Measurements from ENCODE around the gene LIMS3.
"Not testable (repeated sequence)": the region's sequence is repeated elsewhere in the genome, so short reads cannot be mapped to it uniquely, and the experiment has no call there.

The LIMS3 gene, protein sequence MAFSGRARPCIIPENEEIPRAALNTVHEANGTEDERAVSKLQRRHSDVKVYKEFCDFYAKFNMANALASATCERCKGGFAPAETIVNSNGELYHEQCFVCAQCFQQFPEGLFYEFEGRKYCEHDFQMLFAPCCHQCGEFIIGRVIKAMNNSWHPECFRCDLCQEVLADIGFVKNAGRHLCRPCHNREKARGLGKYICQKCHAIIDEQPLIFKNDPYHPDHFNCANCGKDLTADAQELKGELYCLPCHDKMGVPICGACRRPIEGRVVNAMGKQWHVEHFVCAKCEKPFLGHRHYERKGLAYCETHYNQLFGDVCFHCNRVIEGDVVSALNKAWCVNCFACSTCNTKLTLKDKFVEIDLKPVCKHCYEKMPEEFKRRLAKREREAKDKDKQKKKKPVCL

DNA sequence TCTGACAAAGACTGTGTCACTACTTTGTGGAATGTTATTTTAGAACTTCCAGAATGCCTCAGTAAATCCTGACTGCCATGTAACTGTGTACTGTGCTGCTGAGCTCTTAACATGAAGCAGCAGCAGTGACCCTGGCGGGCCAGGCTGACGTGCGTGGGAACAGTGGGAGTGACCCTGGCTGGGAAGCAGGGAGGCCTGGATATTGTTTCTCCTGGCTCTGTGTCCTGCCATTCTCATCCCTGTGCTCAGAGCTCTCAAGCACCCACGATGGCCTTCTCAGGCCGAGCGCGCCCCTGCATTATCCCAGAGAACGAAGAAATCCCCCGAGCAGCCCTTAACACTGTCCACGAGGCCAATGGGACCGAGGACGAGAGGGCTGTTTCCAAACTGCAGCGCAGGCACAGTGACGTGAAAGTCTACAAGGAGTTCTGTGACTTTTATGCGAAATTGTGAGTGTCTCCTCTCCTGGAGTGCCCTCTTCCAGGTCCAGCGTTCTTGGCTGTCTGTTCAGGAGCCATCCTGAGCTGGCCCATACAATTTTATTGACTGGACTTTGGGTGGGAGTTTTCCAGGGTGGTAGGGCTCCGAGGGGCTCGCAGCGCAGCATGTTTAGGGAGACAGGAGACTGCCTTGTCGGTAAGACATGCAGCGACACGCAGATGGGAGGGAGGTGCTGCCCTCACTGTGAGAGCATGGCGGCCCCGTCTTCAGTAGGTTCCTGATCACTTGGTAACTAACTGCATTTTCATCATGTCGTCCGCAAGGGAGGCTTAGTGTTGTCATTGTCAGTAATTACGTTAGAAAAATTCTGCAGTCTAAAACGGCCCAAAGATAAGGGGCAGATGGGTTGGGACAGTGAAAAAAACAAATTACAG is at the start of gene LIMS3:
TSS of gene LIMS3 (plus strand) at position 227 of the 875 bp plus-strand sequence. CDS start at position 268, 41 bp downstream.
- DNase-seq (ENCODE audit: low spot score), result not testable (repeated sequence)

DNA sequence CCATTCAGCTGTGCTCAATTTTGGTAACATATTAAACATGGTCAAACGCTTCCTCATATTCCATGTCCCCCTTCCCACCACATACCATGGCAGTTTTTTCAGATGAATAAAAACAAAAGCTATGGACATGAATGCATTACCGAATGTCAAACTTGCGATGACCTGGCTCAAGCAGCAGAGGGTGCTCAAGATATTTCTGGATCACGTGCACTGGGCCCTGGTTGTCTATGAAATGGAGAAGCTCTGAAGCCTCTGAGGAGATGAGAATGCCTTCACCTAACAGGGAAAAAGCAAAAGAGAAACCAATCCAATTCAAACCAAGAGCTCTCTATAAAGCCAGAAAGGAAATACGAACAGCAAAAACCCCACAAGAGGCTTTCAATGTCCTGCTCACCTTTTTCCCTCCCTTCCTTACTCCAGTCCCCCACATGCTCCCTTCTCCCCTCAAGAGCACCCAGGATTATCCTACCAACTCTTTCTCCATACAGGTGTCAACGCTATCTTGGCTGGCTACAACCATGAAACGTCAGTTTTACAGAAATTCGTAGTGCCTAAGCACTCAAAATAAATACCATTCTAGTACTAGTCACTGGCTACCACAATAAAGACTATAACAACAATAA is 27.2 kb upstream of the LIMS3 start:
- not testable (repeated sequence) for DNase-seq (ENCODE audit: low spot score)

DNA sequence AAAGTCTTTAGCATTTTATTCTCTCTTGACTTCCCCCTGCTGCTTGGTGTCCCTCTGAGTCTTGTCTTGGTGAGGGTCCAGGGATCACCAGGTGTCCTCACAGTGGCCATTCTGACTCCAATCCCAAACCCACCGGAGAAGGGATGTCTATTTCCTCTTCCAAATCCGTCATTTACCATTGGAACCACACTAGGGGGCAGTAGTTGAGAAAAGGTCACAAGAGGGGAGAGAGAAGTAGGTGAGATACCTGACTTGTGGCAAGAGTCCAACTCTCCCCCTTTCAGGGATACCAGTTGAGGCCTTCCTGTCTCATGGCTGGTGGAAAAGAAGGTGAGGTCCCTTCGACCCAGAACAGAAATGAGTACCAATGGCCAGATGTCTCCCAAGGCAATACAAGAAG is 21.9 kb upstream of the LIMS3 start:
- DNase-seq (ENCODE audit: low spot score), result not testable (repeated sequence)

DNA sequence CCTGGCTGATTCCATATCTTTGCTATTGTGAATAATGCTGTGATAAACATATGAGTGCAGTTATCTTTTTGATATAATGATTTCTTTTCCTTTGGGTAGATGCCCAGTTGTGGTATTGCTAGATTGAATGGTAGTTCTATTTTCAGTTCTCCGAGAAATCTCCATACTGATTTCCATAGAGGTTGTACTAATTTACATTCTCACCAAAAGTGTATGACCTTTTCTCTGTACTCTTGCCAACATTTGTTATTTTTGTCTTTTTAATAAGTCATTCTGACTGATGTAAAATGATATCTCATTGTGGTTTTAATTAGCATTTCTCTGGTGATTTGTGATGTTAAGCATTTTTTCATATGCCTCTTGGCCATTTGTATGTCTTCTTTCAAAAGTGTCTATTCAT is 16.4 kb upstream of the LIMS3 start:
- DNase-seq (ENCODE audit: low spot score), result not testable (repeated sequence)

DNA sequence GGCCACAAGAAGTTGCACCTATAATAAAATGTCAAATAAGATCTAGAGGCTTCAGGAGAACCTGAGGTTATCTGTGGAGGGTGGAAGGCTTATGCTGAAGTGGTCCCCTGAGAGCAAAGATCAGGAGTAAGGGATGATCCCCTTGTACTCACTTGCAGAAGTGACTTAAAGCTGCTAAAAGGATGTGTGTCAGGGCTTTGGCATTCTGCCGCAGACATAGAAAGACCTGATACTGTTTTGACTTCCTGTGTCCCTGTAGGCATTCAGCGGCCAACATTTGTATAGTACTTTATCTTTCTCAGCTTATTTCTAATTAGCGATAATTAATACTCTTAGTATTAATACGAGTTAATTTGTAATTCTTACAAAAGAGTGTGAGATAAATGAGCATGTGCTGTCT is 10.1 kb upstream of the LIMS3 start:
- not testable (repeated sequence) for DNase-seq (ENCODE audit: low spot score)

DNA sequence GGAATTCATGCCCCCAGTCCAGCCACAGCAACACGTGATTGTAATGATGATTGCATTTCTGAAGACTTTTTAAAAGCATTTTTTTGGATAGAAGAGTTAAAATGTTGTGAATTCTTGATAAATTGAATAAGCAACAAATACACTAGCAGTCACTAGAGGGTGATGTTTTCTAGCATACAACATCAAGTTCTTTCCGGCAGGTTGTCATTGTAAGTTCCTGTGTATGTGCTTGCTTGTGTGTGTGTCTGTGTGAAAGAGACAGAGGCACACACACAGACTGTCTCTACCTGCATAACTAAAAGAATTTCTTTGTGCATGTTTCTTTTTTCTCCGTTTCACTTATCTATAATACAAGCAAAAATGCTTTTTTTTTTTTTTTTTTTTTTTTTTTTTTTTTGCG is 8.6 kb upstream of the LIMS3 start:
- DNase-seq (ENCODE audit: low spot score), result not testable (repeated sequence)

DNA sequence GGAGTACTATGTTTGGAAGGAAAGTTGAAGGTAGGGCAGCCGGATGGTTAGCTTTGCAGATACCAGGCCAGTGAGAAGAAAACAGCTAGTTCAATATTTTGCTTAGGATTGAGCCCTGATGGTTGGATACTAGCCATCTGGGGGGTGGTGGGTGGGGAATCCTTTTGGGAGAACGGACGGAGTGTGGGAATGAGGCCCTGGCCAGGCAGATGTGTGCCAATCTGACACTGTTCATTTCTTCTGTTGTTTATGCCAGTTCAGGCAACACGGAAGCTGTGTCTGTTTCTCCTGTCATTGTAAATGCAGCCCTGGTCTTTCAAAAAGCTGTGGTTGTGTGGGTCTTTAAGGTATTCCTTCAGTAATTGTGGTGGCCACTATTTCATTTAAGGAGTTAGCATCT is 7.5 kb upstream of the LIMS3 start:
- DNase-seq (ENCODE audit: low spot score), result not testable (repeated sequence)

DNA sequence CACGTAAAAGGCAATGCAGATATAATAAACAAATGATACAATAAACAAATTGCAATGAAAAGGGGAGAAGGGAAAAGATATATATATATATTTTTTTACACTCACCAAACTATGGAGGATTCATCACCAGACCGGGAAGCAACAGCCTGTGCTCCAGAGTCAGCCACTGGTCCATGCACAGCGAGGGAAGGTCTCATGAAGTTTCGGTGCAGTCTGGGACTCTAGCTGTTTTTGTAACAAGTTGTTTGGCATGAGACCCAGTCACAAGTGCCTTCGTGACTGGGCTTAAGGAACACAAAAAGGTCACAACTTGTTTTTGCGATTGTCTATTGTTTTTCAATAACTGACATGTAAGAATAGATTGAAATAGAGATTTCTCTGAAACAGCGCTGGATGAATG is 4.8 kb upstream of the LIMS3 start:
- not testable (repeated sequence) for DNase-seq (ENCODE audit: low spot score)

DNA sequence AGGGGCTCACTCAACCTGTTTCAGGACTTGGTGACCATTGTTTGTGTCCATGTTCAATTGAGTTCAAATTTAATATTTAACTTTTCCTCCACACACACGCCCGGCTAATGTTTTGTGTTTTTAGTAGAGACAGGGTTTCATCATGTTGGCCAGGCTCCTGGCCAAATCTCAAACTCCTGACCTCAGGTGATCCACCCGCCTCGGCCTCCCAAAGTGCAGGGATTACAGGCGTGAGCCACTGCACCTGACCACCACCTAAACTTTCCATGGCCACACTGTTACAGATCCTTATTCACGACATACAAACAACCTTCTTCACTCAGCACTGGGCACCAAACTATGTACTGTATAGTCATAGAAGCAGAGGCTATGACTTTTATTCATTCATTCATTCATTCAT is 4.3 kb upstream of the LIMS3 start:
- not testable (repeated sequence) for DNase-seq (ENCODE audit: low spot score)

DNA sequence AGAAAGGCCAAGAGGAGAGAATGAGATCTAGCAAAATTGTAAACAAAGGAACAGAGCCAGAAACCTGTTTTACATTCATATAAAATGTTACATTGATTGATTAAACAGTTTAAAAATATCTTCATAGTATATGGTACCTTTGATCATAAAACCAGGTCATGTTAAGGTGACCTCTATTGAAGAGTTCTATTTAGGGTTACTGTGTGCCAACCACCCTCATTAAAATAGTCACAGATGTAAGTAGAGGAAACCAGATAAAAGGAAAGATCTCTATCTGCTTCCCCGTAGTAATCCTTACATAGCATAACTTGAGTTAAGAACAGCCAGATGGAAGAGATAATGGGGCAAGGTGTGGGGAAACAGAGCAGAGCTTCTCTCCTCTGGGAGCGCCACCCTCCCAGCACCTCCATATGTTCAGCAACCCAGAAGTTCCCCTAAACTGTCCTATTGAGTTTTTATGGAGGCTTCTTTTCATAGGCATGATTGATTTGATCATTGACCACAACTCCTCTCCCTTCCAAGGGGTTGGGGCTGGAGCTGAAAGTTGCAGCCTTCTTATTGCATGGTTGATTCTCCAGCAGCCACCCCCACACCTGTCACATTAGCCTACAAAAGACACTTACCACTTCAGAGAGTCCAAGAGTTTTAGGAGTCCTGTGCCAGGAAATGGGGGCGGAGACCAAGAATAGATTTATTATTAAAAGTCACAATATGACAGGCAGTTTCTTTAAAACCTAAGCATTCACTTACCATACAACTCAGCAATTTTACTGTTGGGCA is 3.2 kb upstream of the LIMS3 start:
- DNase-seq (ENCODE audit: low spot score), result not testable (repeated sequence)

DNA sequence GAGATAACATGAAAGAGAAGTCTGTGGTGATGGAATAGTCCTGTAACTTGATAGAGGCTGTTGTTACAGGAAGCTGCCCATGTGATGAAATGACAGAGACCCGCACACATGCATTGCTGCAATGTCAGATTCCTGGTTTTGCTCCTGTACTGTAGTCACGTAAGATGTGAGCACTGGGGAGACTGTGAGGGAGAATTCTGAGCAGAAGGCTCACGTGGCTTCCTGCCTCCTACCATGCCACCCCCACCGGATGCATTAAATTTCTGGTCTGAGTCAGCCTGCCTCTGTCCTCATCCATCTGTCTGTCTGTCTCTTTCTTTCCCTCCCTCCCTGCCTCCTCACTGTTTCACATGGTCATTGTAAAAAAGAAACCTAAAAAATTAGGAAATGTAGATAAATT is 2.3 kb upstream of the LIMS3 start:
- not testable (repeated sequence) for DNase-seq (ENCODE audit: low spot score)

DNA sequence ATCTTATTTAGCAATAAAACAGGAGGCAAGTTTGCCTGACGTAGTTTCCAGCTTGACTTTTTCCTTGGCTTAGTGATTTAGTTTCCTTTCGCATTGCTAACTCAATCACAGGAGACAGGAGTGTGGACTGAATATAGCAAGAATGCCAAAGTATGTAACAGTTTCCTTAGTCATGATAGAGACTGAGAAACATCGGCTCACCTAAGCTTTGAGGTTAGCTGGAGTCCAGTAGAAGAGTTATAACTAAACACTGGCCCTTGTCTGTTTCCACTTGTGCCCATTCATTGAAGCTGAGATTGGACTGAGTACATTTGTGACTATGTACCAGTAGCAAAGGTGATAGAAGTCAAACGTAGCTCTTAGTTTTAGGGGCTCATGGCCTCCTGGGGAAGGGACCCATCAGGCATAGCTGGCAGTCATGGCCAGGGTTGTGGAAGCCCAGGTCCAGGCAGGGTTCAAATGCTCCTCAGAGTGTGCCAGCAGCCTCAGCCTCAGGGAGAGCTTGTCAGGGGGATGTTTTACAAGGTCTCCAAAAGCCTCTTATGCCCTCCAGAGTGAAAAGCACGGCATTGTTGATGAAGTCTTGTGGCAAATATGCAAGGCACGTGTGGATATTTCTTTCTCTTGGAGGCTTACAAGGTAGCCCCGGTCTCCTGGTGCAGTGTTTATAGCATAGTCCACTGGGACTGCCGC is 573 bp upstream of the LIMS3 start:
- not testable (repeated sequence) for DNase-seq (ENCODE audit: low spot score)

DNA sequence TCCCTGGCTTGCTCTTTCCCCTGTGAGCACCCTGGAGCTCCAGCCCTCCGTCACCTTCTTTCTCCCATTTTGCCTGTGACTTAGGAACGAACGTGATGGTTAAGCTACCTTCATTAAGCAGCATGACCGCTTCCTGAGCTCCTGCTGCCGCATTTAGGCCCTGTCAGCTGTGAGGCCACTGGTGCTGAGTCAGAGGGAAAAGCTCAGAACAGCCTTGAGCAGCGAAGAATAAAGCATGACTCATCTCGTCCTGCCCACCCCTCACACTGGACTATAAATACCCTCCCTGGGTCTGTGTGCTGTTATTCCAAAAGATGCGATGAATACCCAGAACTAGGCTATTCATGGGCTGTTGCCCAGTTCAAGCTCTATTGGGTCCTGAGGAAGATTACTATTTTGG is 7.3 kb downstream of the LIMS3 start:
- not testable (repeated sequence) for DNase-seq (ENCODE audit: low spot score)

DNA sequence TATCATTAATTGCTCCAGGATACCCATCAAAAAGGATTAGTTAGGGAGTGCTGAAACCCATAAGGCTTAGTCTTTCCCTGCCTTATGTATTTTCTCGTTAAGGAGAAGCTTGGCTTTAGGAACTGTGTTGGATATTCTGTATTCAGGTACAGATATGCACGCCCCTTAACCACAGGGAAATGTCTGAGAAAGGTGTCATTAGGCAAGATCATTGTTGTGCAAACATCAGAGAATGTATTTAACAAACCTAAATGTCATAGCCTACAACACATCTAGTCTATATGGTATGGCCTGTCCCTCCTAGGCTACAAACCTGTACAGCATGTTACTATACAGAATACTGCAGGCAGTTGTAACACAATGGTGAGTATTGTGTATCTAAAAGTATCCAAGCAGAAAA is 10.1 kb downstream of the LIMS3 start:
- not testable (repeated sequence) for DNase-seq (ENCODE audit: low spot score)

DNA sequence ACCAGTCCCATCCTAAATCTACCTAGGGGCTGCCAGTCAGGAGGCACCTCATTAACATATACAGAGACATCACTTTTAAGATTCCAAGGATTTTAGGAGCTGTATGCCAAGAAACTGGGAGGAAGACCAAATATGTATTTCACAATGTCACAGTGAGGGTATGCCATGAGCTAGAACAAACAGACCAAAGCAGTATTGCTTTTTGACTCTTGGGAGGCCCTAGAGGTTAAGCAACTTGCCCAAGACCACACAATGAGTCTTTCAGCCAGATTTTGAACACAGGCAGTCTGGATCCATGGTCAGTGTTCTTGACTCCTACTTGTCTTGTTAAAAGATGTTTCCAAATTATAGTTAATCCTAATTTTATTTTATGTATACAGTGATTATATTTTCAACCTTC is 12.3 kb downstream of the LIMS3 start:
- DNase-seq (ENCODE audit: low spot score), result not testable (repeated sequence)

DNA sequence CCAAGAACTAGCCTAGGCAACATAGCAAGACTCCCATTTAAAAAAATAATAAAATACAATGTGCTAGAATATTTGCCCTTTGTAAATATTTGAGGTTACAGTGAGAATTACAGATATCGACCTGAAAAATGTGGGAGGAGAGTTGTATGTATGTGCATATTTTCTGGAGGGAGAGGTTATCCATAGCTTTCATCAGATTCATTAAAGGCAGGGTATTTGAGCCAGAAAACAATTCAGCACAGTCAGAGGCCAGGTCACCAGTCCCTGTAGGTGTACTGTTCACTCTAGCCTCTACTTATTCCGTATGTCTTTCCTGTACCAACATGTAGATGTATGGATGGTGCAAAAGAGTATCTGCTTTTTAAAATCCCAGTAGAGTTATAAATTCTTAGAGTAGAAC is 15.4 kb downstream of the LIMS3 start:
- DNase-seq (ENCODE audit: low spot score), result not testable (repeated sequence)

DNA sequence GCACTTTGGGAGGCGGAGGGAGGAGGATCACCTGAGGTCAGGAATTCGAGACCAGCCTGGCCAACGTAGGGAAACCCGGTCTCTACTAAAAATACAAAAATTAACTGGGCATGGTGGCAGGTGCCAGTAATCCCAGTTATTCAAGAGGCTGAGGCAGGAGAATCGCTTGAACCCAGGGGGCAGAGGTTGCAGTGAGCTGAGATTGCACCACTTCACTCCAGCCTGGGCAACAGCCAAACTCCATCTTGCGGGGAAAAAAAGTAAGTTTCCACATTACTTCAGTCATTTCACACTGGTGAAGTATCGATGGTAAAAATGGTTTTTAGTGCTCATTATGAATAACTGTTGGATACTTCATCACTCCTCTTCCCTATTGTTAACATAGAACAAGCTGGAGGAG is 16.1 kb downstream of the LIMS3 start:
- DNase-seq (ENCODE audit: low spot score), result not testable (repeated sequence)

DNA sequence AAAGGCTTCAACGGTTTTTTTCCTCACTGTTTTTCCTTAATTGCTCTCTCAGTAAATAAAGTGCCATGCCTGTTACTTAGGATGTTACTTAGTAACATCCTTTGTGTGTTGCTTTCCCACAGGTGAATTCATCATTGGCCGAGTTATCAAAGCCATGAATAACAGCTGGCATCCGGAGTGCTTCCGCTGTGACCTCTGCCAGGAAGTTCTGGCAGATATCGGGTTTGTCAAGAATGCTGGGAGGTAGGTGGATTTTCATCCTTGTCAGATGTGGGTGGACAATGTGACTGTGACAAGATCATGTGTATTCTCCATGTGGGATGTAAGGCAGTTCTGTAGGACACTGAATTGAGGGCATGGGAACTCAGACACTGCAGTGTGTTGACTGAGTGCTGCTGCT is 17.3 kb downstream of the LIMS3 start:
- DNase-seq (ENCODE audit: low spot score), result not testable (repeated sequence)

DNA sequence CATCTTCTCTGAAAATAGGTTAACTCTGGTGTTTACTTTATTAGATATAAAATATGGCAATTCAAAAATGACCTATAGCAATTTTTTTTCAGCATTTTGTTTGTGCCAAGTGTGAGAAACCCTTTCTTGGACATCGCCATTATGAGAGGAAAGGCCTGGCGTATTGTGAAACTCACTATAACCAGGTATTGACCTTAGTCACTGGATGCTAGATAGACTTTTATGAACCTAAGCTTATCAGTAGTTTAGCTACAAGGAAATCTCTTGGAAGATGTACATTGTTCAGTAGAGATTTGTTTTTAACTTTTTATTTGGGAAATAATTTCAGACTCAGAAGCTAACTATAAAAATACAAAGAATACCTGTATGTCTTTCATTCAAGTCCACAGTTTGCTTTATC is 21.7 kb downstream of the LIMS3 start:
- DNase-seq (ENCODE audit: low spot score), result not testable (repeated sequence)

DNA sequence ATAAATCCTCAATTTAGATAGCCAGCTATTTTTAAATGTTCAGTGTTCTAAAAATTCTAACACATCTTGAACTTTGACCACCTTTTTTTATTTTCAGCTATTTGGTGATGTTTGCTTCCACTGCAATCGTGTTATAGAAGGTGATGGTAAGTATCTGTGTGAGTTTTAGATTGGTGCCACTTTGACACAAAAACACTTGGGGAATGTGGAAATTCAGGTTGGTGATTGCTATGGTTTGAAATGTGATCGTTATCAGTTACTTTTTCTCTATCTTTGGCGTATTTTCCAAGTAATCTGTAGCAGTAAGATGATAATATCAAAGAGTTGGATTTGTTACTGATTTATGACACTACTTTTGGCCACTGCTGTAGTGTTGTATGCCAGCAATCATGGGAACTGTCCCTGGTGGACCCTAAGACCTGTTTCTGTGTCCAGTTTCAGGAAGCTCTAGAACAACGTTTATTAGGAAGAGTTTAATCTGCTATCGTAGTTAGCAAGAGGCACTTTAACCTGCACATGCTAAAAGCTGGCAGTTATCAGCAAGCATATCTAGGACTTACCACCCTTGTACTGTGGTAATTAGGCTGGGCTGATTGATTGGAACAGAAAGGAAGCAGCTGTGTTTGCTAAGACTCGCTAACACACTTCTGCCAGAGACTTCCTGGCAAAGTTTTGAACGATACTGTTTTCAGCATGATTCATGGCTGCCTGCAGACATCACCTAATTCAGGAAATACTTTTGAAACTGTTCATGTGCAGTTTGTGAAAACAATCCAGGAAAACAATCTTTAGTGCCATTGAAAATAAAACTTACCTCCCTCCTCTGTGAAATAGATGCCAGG is 23.3 kb downstream of the LIMS3 start:
- not testable (repeated sequence) for DNase-seq (ENCODE audit: low spot score)

All from AG20443 (cell line).